PC-3 (cell line): Measurements from ENCODE around the gene MUSTN1. TPM values are rescaled to one million over a fixed set of nuclear protein-coding genes. Genes with fewer than 3 reads are reported as not detected.

Source experiments
- ATAC-seq: fragments of 200-7000 bp; cut with Tn5 transposase; 2 replicates; pipeline ENCODE4 v1.9.1; 2020; ENCODE audit warnings: mild to moderate bottlenecking, moderate library complexity
- BruUV-seq: library from RNA; stranded (reverse); fragments of 400-500 nt; replicated peaks from 2 replicates; lab custom pipeline; 2021; lab: Mats Ljungman, UMichigan
- CTCF ChIA-PET: fragments of 300-600 bp; sonication (Branson Sonifier 250); formaldehyde crosslinking; loops from one replicate; lab custom pipeline; 2022; ENCODE audit warnings: antibody characterized with exemption; lab: Charles Lee
- POLR2A ChIA-PET: fragments of 300-600 bp; sonication (Branson Sonifier 250); formaldehyde crosslinking; loops from one replicate; lab custom pipeline; 2022; ENCODE audit warnings: antibody characterized with exemption; ENCODE audit not compliant: unreplicated experiment; lab: Charles Lee
- DNase-seq: peaks from one replicate; pipeline ENCODE4 v3.0.0-alpha.2; 2015
- H2AFZ ChIP-seq: fragments of 300-600 bp; sonication (generic); 2 replicates; pipeline ENCODE4 v1.6.0; 2016; ENCODE audit warnings: antibody characterized with exemption, low read length
- H3F3A ChIP-seq: fragments of 300-600 bp; sonication (generic); one replicate; pipeline ENCODE4 v1.6.0; 2017; ENCODE audit warnings: antibody characterized with exemption, low read length, control low read depth, mild to moderate bottlenecking; ENCODE audit not compliant: unreplicated experiment
- H3K27ac ChIP-seq: fragments of 300-600 bp; sonication (generic); 2 replicates; pipeline ENCODE4 v1.5.1; 2016; ENCODE audit warnings: mild to moderate bottlenecking, low read length
- H3K27me3 ChIP-seq: fragments of 300-600 bp; sonication (generic); 2 replicates; pipeline ENCODE4 v1.6.1; 2016; ENCODE audit warnings: low read length, mixed read lengths
- H3K36me3 ChIP-seq: fragments of 300-600 bp; sonication (generic); 2 replicates; pipeline ENCODE4 v1.6.1; 2016; ENCODE audit warnings: low read depth, mixed run types, low read length, mixed read lengths
- H3K4me1 ChIP-seq: fragments of 300-600 bp; sonication (generic); 2 replicates; pipeline ENCODE4 v1.5.1; 2016; ENCODE audit warnings: low read length; ENCODE audit not compliant: insufficient read depth
- H3K4me2 ChIP-seq: fragments of 300-600 bp; sonication (generic); 2 replicates; pipeline ENCODE4 v1.6.0; 2016; ENCODE audit warnings: low read length
- H3K4me3 ChIP-seq: fragments of 300-600 bp; sonication (generic); 2 replicates; pipeline ENCODE4 v1.5.1; 2016; ENCODE audit warnings: mild to moderate bottlenecking, low read length, mixed read lengths
- H3K79me2 ChIP-seq: fragments of 300-600 bp; sonication (generic); 2 replicates; pipeline ENCODE4 v1.6.1; 2017; ENCODE audit warnings: low read length, mixed read lengths
- H3K9ac ChIP-seq: fragments of 300-600 bp; sonication (generic); 2 replicates; pipeline ENCODE4 v1.6.0; 2016; ENCODE audit warnings: mild to moderate bottlenecking, low read length
- H3K9me2 ChIP-seq: fragments of 300-600 bp; sonication (generic); replicated peaks from 2 replicates; pipeline ENCODE4 v1.6.1; 2016; ENCODE audit warnings: mixed run types, low read length, mixed read lengths
- H3K9me3 ChIP-seq: fragments of 300-600 bp; sonication (generic); 2 replicates; pipeline ENCODE4 v1.6.1; 2016; ENCODE audit warnings: low read length, mixed read lengths
- H4K20me1 ChIP-seq: fragments of 300-600 bp; sonication (generic); 2 replicates; pipeline ENCODE4 v1.6.1; 2016; ENCODE audit warnings: low read length, mixed read lengths
- EZH2 ChIP-seq: fragments of 300-600 bp; sonication (generic); IDR thresholded peaks from one replicate; pipeline ENCODE4 v1.6.1; 2017; ENCODE audit warnings: antibody characterized with exemption, mild to moderate bottlenecking, low read length; ENCODE audit not compliant: unreplicated experiment
- EZH2phosphoT487 ChIP-seq: fragments of 300-600 bp; sonication (generic); IDR thresholded peaks from 2 replicates; pipeline ENCODE4 v1.6.1; 2018; ENCODE audit warnings: mild to moderate bottlenecking, antibody characterized with exemption, low read length, borderline replicate concordance
- intact Hi-C: fragments of 100-400 bp; cut with micrococcal nuclease; formaldehyde crosslinking; loops from 2 replicates; pipeline ENCODE4 v1.9.0; 2023
- total RNA-seq: library from RNA; depleted of rRNA; stranded (reverse); fragments of >200 nt; gene quantifications from 2 replicates; pipeline ENCODE4 v1.2.3, GENCODE V29; 2014
- TF ChIP-seq, protein P1 (sequence below): fragments of 300-600 bp; sonication (generic); conservative IDR thresholded peaks from 2 replicates; pipeline ENCODE4 v1.5.1; 2017; ENCODE audit warnings: antibody characterized with exemption, low read depth, mild to moderate bottlenecking, low read length

MUSTN1 gene
- total RNA-seq, 1 experiment from 2014 or later: 0.66 TPM

DNA sequence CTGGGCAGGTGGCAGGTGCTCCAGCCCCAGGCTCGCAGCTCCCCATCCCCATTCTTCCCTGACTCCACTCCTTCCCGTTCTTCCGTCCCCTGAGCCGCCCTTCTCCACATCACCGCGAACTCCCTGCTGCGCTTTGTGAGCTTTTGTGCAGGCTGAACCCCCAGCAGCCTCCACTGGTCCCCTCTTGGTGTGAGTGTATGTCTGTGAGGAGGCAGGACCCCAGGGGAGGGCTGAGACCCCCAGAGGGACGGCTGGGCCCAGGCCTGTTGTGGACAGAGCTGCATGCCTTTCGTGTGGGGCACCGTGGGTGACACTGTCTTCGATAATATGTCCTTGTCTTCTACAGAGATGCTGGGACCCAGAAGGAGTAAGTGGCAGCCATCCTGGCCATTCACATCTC is 47.6 kb downstream of the MUSTN1 start:
- H3K4me1 ChIP-seq: no peaks in the 10 kb centered on the region
- H3K36me3 ChIP-seq: no peaks in the 10 kb centered on the region
- H3K27ac ChIP-seq: no peak overlapping the region
- no peaks in the 10 kb centered on the region for H4K20me1 ChIP-seq
- no peak overlapping the region for H3K4me2 ChIP-seq
- H3K4me3 ChIP-seq: no peak overlapping the region
- H3K9ac ChIP-seq: no peak overlapping the region
- intact Hi-C loops: no loop called here
- H3K9me2 ChIP-seq: no peaks in the 10 kb centered on the region
- ATAC-seq: no peak
- POLR2A ChIA-PET: no interaction called here
- no peak for DNase-seq
- no peaks in the 10 kb centered on the region for H3K79me2 ChIP-seq
- no peak overlapping the region for H2AFZ ChIP-seq
- H3K27me3 ChIP-seq: peaks cover 9% of the 10 kb centered on the region
- no TSS peak for BruUV-seq
- no peaks in the 10 kb centered on the region for H3K9me3 ChIP-seq
- CTCF ChIA-PET: no interaction called here
- no peak for TF ChIP-seq EZH2phosphoT487
- TF ChIP-seq EZH2: no peak
- TF ChIP-seq, protein P1, sequence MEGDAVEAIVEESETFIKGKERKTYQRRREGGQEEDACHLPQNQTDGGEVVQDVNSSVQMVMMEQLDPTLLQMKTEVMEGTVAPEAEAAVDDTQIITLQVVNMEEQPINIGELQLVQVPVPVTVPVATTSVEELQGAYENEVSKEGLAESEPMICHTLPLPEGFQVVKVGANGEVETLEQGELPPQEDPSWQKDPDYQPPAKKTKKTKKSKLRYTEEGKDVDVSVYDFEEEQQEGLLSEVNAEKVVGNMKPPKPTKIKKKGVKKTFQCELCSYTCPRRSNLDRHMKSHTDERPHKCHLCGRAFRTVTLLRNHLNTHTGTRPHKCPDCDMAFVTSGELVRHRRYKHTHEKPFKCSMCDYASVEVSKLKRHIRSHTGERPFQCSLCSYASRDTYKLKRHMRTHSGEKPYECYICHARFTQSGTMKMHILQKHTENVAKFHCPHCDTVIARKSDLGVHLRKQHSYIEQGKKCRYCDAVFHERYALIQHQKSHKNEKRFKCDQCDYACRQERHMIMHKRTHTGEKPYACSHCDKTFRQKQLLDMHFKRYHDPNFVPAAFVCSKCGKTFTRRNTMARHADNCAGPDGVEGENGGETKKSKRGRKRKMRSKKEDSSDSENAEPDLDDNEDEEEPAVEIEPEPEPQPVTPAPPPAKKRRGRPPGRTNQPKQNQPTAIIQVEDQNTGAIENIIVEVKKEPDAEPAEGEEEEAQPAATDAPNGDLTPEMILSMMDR: no peak
- no peaks in the 10 kb centered on the region for H3F3A ChIP-seq

DNA sequence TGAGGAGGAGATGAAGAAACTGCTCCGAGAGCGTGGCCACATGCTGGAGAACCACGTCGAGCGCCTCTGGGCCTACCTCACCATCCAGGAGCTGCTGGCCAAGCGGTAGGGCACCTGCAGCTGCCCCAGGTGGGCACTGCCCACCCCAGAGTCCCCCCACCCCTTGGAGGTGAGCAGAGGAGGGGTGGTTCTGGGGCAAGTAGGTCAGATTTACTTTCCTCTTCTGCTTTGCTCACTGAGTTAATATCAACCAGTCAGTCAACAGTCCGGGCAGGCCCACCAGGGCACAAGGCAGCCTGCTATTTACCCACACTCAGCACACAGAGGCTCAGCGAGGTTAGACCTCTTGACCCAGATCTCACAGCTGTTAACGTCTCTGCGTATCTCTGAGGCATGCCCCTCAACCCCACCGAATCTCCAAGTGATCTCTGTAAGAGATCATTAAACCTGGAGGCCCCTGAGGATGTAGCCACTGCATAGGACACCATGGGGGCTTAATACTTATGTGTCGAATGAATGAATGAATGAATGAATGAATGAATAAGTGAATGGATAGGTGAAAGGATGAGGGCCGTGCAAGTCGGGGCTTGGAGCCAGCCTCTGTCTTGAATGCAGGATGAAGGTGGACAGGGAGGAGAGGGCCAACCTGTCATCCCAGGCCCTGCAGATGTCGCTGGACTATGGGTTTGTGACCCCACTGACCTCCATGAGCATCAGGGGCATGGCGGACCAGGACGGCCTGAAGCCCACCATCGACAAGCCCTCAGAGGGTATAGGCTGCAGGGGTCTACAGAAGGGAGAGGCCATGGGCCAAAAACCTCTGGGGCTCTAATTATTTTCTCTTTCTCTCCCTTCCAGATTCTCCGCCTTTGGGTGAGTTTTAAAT is 48.2 kb downstream of the MUSTN1 start:
- no peak for ATAC-seq
- CTCF ChIA-PET: no interaction called here
- no peaks in the 10 kb centered on the region for H3F3A ChIP-seq
- no peaks in the 10 kb centered on the region for H3K4me1 ChIP-seq
- no peak overlapping the region for H2AFZ ChIP-seq
- no peak for DNase-seq
- H3K9me2 ChIP-seq: no peaks in the 10 kb centered on the region
- no peaks in the 10 kb centered on the region for H4K20me1 ChIP-seq
- intact Hi-C loops: no loop called here
- no peaks in the 10 kb centered on the region for H3K9me3 ChIP-seq
- no peak overlapping the region for H3K4me3 ChIP-seq
- no peaks in the 10 kb centered on the region for H3K79me2 ChIP-seq
- TF ChIP-seq EZH2 (no peak), EZH2phosphoT487 (no peak)
- TF ChIP-seq, protein P1: no peak
- no peak overlapping the region for H3K4me2 ChIP-seq
- H3K27me3 ChIP-seq: peaks cover 16% of the 10 kb centered on the region
- POLR2A ChIA-PET: no interaction called here
- no peak overlapping the region for H3K9ac ChIP-seq
- no peak overlapping the region for H3K27ac ChIP-seq
- H3K36me3 ChIP-seq: no peaks in the 10 kb centered on the region
- BruUV-seq: no TSS peak

DNA sequence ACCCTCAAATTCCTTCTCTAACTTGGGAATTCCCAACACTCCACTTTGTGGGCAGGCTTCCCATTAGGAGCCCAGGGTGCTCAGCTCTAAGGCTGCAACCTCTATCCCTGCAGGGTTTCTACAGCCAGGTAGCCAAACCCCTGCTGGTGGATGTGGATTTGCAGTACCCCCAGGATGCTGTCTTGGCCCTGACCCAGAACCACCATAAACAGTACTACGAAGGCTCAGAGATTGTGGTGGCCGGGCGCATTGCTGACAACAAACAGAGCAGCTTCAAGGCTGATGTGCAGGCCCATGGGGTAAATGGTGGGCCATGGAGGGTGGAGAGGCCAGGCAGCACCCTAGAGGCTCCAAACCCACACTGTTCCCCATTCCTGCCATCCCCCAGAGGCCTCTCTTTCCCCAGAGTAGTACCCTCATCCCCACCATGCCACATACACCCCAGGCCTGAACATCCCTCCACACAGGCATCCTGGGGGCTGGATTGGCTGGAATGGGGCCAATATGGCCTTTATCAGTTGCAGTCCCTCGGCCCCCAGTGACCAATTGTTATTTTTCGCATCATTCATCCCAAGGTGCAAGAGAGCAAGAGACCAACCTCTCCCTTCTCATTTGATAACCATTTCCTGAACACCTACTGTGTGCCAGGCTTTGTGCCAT is 49.8 kb downstream of the MUSTN1 start:
- Histone ChIP-seq H3K36me3 (no peaks in the 10 kb centered on the region), H3K4me3 (no peak overlapping the region), H2AFZ (no peak overlapping the region), H3K4me1 (no peaks in the 10 kb centered on the region), H3K9me2 (no peaks in the 10 kb centered on the region), H3K27me3 (peaks cover 26% of the 10 kb centered on the region), H3K27ac (no peak overlapping the region), H3K9ac (no peak overlapping the region), H4K20me1 (no peaks in the 10 kb centered on the region), H3F3A (no peaks in the 10 kb centered on the region), H3K9me3 (no peaks in the 10 kb centered on the region), H3K79me2 (no peaks in the 10 kb centered on the region), H3K4me2 (no peak overlapping the region)
- ChIA-PET CTCF (no interaction called here), POLR2A (no interaction called here)
- no peak for ATAC-seq
- no peak for DNase-seq
- TF ChIP-seq EZH2 (no peak), EZH2phosphoT487 (no peak)
- TF ChIP-seq, protein P1: no peak
- intact Hi-C loops: no loop called here
- no TSS peak for BruUV-seq
